Measurements from ENCODE around the gene RAG1.
"Not testable (repeated sequence)": the region's sequence is repeated elsewhere in the genome, so short reads cannot be mapped to it uniquely, and the experiment has no call there.

RAG1 gene

GRCh38 chr11:36567694-36568093 lies at the start of gene RAG1:
Gene RAG1, plus strand, starts transcription at chr11:36568007. Its CDS starts 5,298 bp downstream, at chr11:36573305.
- no peak for DNase-seq

GRCh38 chr11:36530840-36531239 lies 37.0 kb upstream of the RAG1 start:
- DNase-seq = no peak

DNA sequence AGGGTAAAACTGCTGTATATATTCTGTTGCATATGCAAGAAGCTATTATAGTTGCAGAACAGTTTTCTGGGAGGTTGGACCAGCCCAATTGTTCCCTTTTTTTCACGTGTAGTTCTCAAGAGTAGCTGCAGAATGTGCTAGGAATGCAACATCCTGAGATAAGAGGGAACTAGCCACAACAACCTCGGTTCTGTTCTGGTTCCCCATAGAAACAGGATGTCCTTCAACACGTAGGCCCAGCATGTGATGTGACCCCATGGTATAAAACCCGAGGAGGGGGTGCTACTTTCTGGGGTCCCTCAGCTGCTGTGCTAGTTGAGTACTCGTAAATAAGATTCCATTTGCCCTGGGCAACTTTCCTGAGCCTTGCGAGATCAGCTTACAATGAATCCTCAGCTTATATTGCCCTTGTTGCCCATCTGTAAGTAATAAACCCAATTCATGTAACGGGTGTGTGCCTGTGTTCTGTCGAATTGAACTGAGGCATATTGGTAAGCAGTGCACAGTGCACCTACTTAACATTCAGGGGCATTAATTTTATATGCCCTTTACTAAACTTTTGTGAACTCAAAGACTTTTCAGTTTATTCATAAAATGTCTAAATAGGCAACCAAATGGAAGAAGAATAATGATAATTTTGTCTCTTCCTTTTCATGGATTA lies 34.7 kb upstream of the RAG1 start:
- DNase-seq = no peak

- DNase-seq = no peak
These were observed 33.4 kb upstream of the RAG1 start for GRCh38 chr11:36534276-36534840.

DNA sequence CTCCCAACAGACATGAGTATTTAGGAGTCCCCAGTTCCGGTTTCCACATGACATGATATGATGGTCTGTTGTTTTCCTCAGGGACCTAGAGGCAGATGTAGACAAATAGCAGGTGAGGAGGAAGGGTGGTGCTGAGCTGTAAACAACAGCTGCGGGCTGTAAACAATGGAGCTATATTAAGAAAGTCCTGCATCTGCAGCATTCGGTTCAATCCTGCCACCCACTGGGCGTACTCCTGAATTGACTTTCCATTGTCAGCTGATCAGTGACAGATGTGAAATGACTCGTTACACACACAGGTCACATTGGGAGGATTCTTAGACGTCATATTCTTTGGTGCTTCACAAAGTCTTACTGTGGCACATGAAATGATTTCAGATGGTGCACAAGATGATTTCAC lies 26.8 kb upstream of the RAG1 start:
- peak; percentile 20 for DNase-seq

- no peak for DNase-seq
These were observed 17.3 kb upstream of the RAG1 start for GRCh38 chr11:36550385-36551115.

DNA sequence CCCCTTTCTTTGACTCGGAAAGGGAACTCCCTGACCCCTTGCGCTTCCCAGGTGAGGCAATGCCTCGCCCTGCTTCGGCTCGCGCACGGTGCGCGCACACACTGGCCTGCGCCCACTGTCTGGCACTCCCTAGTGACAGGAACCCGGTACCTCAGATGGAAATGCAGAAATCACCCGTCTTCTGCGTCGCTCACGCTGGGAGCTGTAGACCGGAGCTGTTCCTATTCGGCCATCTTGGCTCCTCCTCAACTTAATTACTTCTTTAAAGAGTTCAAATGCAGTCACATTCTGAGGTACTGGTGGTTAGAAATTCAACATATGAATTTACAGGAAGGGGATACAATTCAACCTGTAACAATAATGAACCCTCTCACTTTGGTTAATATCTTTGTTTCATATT lies 10.4 kb upstream of the RAG1 start:
- not testable (repeated sequence) for DNase-seq

DNA sequence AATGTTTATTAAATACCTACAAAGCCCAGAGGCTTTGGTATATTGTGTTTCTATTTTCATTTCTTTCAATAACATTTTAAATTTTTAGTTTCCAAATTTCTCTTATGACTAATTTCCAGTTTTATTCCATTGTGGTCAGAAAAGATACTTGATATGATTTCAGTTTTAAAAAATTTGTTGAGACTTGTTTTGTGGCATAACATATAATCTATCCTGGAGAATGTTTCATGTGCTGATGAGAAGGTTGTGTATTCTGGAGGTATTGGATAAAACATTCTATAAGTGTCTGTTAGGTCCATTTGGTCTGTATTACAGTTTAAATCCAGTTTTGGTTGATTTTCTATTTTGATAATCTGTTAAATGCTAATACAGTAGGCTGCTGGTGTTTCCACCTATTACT lies 9.8 kb upstream of the RAG1 start:
- DNase-seq = no peak

- no peak for DNase-seq
These were observed 9.0 kb upstream of the RAG1 start for GRCh38 chr11:36558571-36559413.

- peak; percentile 58 for DNase-seq
These were observed 3.3 kb upstream of the RAG1 start for GRCh38 chr11:36564376-36565030.

DNA sequence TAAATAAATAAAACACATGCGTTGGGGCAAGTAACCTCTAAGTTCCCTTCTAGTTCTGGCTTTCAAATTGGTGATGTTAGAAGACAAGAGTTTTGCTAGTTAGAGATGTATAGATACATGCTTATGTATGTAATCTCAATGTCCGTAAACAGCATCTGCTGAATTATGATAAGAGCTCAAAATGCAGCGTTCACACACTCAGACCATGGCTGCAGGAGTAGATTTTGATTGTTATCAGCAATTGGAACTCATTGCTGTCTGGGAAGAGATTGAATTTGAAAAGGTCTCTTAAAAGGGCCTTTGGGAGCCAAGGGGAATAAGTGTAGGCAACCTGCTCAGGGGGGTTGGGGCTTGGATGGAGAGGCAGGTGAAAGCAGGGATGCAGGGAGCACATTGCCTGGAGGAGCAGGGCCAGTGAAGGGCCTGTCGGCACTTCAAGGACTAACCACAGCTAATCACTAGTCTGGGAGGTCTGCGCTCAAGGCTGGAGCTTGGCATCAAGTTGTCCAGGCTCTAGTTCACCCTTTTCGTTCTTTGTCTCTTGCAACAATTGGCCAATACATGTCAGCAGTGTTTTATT lies 2.7 kb upstream of the RAG1 start:
- no peak for DNase-seq

DNA sequence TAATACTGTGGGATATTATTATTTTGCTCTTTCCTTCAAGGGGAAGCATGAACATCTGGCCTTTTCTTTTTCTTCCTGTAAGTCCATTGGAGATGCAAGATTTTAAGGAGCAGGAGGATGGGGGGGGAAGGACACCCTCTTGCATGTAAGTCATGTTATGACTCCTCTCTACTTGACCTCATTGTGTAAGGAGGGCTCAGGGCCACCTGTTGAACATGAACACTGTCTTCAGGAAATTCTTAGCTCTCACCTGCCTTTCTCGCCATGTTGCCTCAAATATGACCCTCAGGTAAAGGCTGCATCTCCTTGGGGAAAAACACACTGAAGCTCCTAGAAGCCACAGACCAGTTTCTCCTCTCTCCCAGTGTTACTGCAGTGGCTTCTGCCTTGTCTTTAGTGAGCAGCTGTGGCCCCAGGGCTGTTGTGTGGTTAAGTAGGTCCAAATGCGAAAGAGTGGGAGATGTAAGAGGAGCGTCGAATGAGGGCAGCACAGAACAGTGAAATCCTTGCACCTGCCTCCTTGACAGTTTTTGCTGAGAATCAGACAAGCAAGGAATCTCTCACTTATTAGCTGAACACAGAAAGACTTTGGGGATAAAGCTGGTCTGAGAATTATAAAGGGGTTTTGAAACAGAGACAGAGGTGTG lies 1.3 kb upstream of the RAG1 start:
- no peak for DNase-seq

GRCh38 chr11:36569095-36569494 lies 1.3 kb downstream of the RAG1 start:
- no peak for DNase-seq

DNA sequence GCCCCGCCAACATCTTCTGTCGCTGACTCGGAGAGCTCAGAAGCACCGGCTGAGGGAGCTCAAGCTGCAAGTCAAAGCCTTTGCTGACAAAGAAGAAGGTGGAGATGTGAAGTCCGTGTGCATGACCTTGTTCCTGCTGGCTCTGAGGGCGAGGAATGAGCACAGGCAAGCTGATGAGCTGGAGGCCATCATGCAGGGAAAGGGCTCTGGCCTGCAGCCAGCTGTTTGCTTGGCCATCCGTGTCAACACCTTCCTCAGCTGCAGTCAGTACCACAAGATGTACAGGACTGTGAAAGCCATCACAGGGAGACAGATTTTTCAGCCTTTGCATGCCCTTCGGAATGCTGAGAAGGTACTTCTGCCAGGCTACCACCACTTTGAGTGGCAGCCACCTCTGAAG lies 6.7 kb downstream of the RAG1 start:
- DNase-seq = no peak

DNA sequence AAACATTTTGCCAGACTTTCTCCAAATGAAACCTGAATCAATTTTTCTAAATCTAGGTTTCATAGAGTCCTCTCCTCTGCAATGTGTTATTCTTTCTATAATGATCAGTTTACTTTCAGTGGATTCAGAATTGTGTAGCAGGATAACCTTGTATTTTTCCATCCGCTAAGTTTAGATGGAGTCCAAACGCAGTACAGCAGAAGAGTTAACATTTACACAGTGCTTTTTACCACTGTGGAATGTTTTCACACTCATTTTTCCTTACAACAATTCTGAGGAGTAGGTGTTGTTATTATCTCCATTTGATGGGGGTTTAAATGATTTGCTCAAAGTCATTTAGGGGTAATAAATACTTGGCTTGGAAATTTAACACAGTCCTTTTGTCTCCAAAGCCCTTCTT lies 9.6 kb downstream of the RAG1 start:
- DNase-seq = no peak

GRCh38 chr11:36577859-36578258 lies 10.1 kb downstream of the RAG1 start:
- DNase-seq = peak; percentile 52

DNA sequence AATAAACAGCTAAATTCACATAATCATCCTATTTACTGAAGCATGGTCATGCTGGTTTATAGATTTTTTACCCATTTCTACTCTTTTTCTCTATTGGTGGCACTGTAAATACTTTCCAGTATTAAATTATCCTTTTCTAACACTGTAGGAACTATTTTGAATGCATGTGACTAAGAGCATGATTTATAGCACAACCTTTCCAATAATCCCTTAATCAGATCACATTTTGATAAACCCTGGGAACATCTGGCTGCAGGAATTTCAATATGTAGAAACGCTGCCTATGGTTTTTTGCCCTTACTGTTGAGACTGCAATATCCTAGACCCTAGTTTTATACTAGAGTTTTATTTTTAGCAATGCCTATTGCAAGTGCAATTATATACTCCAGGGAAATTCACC lies 10.7 kb downstream of the RAG1 start:
- peak; percentile 9 for DNase-seq

DNA sequence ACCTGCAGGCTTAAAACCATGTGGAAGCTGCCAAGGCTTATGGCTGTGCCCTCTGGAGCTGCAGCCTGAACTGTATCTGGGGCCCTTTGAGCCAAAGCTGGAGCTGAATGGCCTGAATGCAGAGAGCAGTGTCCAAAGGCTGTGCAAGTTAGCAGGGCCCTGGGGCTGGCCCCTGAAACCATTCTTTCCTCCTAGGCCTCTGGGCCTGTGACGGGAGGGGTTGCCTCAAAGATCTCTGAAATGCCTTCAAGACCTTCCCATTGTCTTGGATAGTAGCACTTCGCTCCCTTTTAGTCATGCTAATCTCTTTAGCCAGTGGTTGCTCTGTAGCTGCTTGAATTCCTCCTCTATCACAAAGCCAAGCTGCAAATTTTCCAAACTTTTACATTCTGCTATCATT lies 13.7 kb downstream of the RAG1 start:
- no peak for DNase-seq

GRCh38 chr11:36583667-36584066 lies 15.9 kb downstream of the RAG1 start:
- no peak for DNase-seq

GRCh38 chr11:36586543-36586942 lies 18.7 kb downstream of the RAG1 start:
- DNase-seq = no peak

DNA sequence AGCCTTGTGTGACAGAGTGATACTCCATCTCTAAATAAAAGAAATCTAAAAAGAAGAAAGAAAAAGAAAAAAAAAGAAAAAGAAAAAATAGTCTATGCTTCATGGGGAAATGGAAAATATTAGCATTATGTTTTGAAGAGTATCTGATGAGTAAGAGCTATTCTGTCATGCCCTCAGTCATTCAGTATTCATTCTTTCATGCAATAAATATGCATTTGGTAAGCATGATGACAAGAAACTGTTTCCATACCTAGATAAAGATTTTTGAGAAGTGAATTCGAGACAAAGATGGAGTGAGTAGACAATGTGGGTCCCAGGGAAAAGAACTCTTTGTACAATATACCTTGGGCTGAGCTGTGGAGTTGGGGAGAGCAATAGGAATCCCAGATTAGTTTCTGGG lies 20.3 kb downstream of the RAG1 start:
- DNase-seq = no peak

GRCh38 chr11:36590513-36590912 lies 22.7 kb downstream of the RAG1 start:
- no peak for DNase-seq
